Fibroblast of pulmonary artery (primary cell): ENCODE data around the gene NAT16.

Experiments used
- DNase-seq: peaks from one replicate; pipeline ENCODE4 v3.0.0-alpha.2; 2010; ENCODE audit warnings: low read depth
- H3K4me3 ChIP-seq: replicated peaks from 2 replicates; pipeline ENCODE4 v1.5.1; 2011; ENCODE audit warnings: low read depth, mild to moderate bottlenecking, control low read depth, low read length, moderate library complexity
- TF ChIP-seq, protein P1 (sequence below): IDR thresholded peaks from 2 replicates; pipeline ENCODE4 v1.5.1; 2011; ENCODE audit warnings: mild to moderate bottlenecking, control low read depth, low read length, inconsistent platforms; ENCODE audit errors: missing control alignments

NAT16 gene

DNA sequence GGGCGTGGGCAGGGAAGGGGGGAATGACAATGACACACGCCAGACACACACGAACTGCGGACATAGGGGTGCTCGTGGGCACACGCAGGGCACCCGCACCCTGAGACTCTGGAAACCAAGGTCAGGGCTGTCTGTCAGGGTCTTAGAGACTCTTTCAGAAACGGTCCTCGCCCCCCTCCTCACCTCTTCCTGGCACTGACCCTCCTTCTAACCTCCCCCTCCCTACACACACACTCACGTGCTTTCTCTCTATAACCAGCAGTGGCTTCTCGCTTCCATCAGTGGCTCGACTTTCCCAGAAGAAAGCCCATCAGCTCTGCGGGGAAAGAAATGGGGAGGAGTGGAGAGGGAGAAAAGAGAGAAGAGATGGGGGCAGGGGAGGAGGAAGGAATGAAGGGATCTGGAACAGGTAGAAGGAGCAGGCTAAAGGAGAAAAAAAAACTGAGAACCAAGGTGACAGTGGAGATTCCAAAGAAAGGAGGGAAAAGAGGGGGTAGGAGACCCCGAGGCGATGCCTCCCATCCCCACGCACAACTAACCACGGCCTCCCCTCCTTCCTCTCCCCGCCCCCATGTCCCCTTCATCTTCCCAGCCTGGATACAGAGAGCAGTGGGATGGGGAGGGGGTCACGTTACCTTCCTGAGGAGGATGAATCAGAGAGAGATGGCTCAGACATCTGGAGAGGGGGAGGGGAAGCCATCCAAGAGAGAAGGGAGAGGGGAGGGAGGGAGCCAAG lies 13.0 kb downstream of the NAT16 start:
- no peak overlapping the region for H3K4me3 ChIP-seq
- TF ChIP-seq, protein P1, sequence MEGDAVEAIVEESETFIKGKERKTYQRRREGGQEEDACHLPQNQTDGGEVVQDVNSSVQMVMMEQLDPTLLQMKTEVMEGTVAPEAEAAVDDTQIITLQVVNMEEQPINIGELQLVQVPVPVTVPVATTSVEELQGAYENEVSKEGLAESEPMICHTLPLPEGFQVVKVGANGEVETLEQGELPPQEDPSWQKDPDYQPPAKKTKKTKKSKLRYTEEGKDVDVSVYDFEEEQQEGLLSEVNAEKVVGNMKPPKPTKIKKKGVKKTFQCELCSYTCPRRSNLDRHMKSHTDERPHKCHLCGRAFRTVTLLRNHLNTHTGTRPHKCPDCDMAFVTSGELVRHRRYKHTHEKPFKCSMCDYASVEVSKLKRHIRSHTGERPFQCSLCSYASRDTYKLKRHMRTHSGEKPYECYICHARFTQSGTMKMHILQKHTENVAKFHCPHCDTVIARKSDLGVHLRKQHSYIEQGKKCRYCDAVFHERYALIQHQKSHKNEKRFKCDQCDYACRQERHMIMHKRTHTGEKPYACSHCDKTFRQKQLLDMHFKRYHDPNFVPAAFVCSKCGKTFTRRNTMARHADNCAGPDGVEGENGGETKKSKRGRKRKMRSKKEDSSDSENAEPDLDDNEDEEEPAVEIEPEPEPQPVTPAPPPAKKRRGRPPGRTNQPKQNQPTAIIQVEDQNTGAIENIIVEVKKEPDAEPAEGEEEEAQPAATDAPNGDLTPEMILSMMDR, result no peak
- DNase-seq, result no peak

DNA sequence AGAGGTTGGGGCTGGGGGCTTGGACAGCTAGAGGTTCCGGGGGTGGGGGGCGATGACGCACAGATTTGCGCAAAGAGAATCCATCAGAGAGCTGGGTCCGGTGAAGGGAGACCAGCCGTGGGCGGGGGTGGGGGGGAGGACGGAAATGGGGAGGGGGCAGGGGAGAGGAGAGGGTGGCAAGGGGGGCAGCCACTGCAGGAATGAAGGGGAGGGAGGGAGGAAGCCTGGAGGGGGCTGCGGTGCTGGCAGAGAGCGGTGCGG lies 13.5 kb downstream of the NAT16 start:
- no peak for DNase-seq
- H3K4me3 ChIP-seq, result no peak overlapping the region
- TF ChIP-seq, protein P1, result no peak

DNA sequence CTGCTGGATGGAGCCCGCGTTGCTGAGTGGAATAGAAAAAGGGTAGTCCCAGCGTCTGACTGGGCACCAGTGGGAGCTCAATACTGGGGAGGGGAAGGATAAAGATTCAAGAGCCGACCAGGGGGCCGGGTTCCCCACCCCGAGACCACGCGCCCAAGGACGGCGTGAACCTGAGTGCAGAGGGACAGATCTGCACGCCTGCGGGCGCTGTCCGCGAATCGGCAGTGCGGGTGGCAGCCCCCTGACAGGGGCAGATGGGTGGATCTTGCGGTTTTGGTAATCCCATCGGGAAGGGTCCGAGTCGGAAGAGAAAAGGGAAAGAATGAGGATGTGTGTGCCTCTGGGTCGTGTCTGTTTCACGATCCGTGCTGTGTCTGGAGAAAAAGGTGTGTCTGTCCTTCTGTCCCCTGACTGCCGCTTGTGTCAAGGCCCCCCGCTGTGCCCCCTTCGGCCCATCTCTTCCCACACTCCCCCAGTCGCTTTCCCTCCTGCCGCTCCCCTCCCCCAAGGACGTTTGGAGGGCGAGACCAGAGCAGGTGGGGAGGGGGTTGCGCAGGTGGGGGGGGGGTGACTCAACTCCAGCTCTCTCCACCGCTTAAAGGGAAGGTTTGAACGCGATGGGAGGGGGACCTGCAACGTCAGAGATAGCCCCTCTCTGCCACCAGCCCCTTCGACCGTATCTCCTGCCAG lies 14.0 kb downstream of the NAT16 start:
- TF ChIP-seq, protein P1, result no peak
- H3K4me3 ChIP-seq, result peak overlapping the region; percentile 39
- no peak for DNase-seq

DNA sequence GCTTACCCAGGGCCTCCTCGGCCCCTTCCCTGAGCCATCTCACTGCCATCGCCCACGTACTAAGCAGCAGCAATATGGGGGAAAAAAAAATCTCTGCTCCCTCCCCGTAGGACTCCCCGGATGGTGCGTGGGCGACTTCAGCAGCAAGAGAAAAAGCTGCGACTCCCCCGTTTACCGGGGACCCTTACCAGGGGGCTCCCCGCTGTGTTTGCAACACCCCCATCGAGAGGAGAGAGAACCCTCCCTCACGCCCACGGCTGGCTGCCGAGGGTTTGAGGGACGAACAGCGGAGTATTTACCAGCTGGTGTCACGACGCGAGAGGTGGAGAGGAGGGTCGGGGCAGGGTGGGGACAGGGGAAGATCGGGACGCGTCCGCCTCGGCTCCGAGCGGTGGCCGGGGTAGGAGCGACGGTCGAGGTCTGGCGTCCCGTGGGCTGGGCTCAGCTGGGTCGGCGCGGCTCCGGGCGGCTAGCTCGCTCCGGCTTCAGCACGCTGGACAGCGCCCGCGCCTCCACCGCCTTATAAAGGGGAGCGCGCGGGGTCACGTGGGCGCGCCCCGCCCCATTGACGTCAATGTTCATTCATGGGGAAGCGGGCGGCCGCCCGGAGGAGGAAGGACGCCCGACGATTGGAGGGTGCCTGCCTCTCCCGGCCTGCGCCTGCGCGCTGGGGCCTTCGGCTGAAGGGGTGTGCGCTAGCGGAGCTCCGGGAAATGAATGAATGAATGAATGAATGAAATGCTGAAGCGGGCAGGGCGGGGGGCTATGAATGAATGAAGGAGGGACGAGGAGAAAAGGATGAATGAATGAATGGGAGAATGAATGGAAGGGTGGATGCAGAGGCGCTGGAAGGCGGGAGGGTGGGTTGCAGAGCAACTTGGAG lies 14.8 kb downstream of the NAT16 start, which contains the start of gene VGF:
Gene VGF, minus strand, starts transcription at position 495 of the 883 bp plus-strand sequence. CDS start 726 bp downstream, outside the sequence.
- TF ChIP-seq, protein P1, result no peak
- peak within 1 kb of the TSS; percentile 39 for H3K4me3 ChIP-seq
- DNase-seq, result peak; percentile 90

DNA sequence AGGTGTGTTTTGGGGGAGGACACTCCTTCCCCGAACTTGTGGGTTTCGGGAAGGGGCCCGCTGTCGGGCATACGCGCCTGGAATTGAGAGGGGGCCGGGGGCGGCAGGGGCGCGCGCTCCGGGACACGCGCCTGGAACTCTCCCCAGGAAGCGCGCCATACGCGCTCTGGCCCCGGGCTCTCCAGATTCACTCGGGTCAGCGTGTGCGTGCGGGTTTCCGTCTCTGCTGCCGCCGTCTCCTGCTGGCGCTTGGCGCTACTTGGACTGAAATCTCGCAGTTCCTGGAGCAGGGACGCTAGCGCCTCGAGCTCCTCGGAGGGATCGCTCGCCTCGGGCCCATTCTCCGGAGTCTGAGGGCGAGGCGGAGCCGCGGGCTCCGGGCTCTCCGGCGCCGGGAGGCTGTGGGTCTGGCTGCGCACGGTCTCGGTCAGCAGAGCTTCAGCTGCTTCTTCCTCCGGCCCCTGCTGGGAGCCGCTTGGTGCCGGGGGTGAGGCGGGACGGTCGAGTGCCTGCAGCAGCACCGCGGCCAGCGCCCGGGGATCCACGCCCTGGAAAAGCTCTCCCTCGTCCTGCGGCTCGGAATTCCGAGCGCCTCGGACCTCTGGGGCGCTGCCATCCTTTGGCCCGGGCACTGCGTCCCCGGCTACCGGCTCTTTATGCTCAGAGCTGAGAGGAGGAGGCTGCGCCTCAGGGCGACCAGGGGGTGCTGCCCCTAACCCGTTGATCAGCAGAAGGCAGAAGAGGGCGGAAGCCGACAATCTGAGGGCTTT lies 15.8 kb downstream of the NAT16 start:
- DNase-seq, result peak; percentile 66
- no peak overlapping the region for H3K4me3 ChIP-seq
- TF ChIP-seq, protein P1, result no peak

DNA sequence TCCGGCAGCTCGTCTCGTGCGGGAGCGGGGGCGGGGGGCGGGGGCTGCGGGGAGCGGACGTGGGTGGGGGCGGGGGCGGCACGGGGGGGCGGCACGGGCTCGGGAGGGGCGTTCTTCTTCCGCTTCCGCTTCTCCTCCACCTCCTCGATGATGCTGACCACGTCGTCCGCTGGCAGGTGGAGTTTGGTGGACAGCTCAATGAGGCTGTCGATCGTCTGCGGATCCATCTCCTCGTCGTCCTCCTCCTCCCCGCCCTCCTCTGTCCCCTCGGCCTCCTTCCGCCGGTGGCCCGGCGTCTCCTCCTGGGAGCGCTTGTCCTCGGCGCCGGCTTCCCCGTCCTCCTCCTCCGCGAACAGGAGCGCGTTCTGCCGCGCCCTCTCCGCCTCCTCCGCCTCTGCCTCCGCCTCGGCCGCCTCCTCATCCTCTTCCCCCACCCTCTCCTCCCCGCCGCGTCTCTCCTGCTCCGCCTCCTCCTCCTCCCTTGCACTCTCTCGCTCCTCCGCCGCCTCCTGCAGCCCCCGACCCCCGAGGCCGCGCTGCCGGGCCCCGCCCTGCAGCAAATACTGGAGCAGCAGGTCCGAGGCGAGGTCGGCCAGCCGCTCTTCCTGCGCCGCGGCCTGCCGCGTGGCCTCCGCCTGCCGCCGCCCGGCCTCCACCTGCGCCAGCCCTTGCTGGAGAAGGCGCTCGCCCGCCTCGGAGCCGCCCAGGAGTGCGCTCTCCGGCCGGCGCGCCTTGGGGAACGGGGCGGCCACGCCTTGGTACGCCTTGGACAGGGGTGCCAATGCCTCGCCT lies 16.6 kb downstream of the NAT16 start:
- TF ChIP-seq, protein P1, result no peak
- DNase-seq, result no peak
- peak overlapping the region; percentile 29 for H3K4me3 ChIP-seq
